IMR-90 (cell line): Measurements from ENCODE around the gene DNAJC27. TPM values are rescaled to one million over a fixed set of nuclear protein-coding genes. Genes with fewer than 3 reads are reported as not detected.

Experiments
- ATAC-seq: fragments of 200-7000 bp; cut with Tn5 transposase; 2 replicates; pipeline ENCODE4 v1.9.1; 2020; ENCODE audit warnings: low read depth, mild to moderate bottlenecking, moderate library complexity
- BruUV-seq: library from RNA; stranded (reverse); fragments of 400-500 nt; replicated peaks from 2 replicates; lab custom pipeline; 2021; lab: Mats Ljungman, UMichigan
- CTCF ChIA-PET: fragments of 300-600 bp; formaldehyde crosslinking; extraction: SDS; loops from one replicate; lab custom pipeline; 2021; ENCODE audit warnings: antibody characterized with exemption; lab: Yijun Ruan, JAX
- POLR2A ChIA-PET: fragments of 300-600 bp; sonication (Branson Sonifier 250); formaldehyde crosslinking; loops from one replicate; lab custom pipeline; 2022; ENCODE audit warnings: antibody characterized with exemption; ENCODE audit not compliant: unreplicated experiment; lab: Charles Lee
- DNase-seq: peaks from one replicate; pipeline ENCODE4 v3.0.0; 2013
- H2AFZ ChIP-seq: replicated peaks from 2 replicates; pipeline ENCODE3; 2013; ENCODE audit warnings: low read length, mild to moderate bottlenecking; ENCODE audit not compliant: poor library complexity
- H2AK5ac ChIP-seq: 2 replicates; pipeline ENCODE4 v1.6.1; 2013; ENCODE audit warnings: low read depth, low read length, inconsistent platforms
- H2AK9ac ChIP-seq: replicated peaks from 2 replicates; pipeline ENCODE3; 2013; ENCODE audit warnings: mild to moderate bottlenecking, low read depth, low read length, moderate library complexity; ENCODE audit not compliant: poor library complexity
- H2BK120ac ChIP-seq: 2 replicates; pipeline ENCODE4 v1.6.1; 2013; ENCODE audit warnings: low read depth, low read length, inconsistent platforms
- H2BK15ac ChIP-seq: 3 replicates; pipeline ENCODE4 v1.6.1; 2013; ENCODE audit warnings: low read depth, low read length, inconsistent platforms
- H2BK20ac ChIP-seq: 2 replicates; pipeline ENCODE4 v1.6.1; 2013; ENCODE audit warnings: low read depth, mild to moderate bottlenecking, inconsistent platforms, low read length, moderate library complexity
- H2BK5ac ChIP-seq: 2 replicates; pipeline ENCODE4 v1.6.1; 2013; ENCODE audit warnings: mild to moderate bottlenecking, low read depth, low read length, inconsistent platforms; ENCODE audit not compliant: poor library complexity, severe bottlenecking
- H3K14ac ChIP-seq: replicated peaks from 2 replicates; pipeline ENCODE4 v1.6.1; 2013; ENCODE audit warnings: low read depth, low read length, inconsistent platforms
- H3K18ac ChIP-seq: 2 replicates; pipeline ENCODE4 v1.6.1; 2013; ENCODE audit warnings: low read depth, low read length, control low read depth
- H3K23ac ChIP-seq: 2 replicates; pipeline ENCODE4 v1.6.1; 2013; ENCODE audit warnings: low read depth, low read length, inconsistent platforms
- H3K27ac ChIP-seq: 2 replicates; pipeline ENCODE4 v1.5.1; 2013; ENCODE audit warnings: mild to moderate bottlenecking, control low read depth, low read length; ENCODE audit not compliant: insufficient read depth
- H3K27me3 ChIP-seq: 2 replicates; pipeline ENCODE4 v1.6.1; 2013; ENCODE audit warnings: low read length; ENCODE audit not compliant: control insufficient read depth, insufficient read depth
- H3K36me3 ChIP-seq: 2 replicates; pipeline ENCODE4 v1.6.1; 2013; ENCODE audit warnings: low read length, mixed read lengths; ENCODE audit not compliant: control insufficient read depth, insufficient read depth
- H3K4ac ChIP-seq: 2 replicates; pipeline ENCODE4 v1.6.1; 2013; ENCODE audit warnings: low read depth, low read length, inconsistent platforms
- H3K4me1 ChIP-seq: 2 replicates; pipeline ENCODE4 v1.6.1; 2013; ENCODE audit warnings: low read length, mixed read lengths; ENCODE audit not compliant: control insufficient read depth, insufficient read depth
- H3K4me2 ChIP-seq: 2 replicates; pipeline ENCODE4 v1.6.1; 2013; ENCODE audit warnings: low read depth, mild to moderate bottlenecking, control low read depth, low read length, moderate library complexity
- H3K4me3 ChIP-seq: 2 replicates; pipeline ENCODE4 v1.5.1; 2013; ENCODE audit warnings: low read depth, mild to moderate bottlenecking, control low read depth, low read length, moderate library complexity; ENCODE audit not compliant: insufficient read depth
- H3K56ac ChIP-seq: 2 replicates; pipeline ENCODE4 v1.6.1; 2013; ENCODE audit warnings: low read length, inconsistent platforms; ENCODE audit not compliant: insufficient read depth; ENCODE audit errors: extremely low read depth
- H3K79me1 ChIP-seq, 2 experiments: 2 replicates each; pipeline ENCODE4 v1.6.1; 2013; ENCODE audit warnings: low read length in 2 of 2, inconsistent platforms in 1 of 2, low read depth in 1 of 2
- H3K9ac ChIP-seq: 2 replicates; pipeline ENCODE4 v1.6.1; 2013; ENCODE audit warnings: low read depth, low read length, control low read depth
- H3K9me1 ChIP-seq: 2 replicates; pipeline ENCODE4 v1.6.1; 2013; ENCODE audit warnings: low read length, inconsistent platforms; ENCODE audit not compliant: insufficient read depth
- H3K9me3 ChIP-seq: 2 replicates; pipeline ENCODE4 v1.6.1; 2013; ENCODE audit warnings: low read length; ENCODE audit not compliant: control insufficient read depth, insufficient read depth
- H4K20me1 ChIP-seq: 2 replicates; pipeline ENCODE4 v1.6.1; 2013; ENCODE audit warnings: low read length, inconsistent platforms; ENCODE audit not compliant: insufficient read depth
- H4K5ac ChIP-seq: 2 replicates; pipeline ENCODE4 v1.6.1; 2013; ENCODE audit warnings: mild to moderate bottlenecking, low read depth, low read length, control low read depth
- H4K8ac ChIP-seq, 2 experiments: 2 replicates each; pipeline ENCODE4 v1.6.1; 2013; ENCODE audit warnings: low read depth in 2 of 2, low read length in 2 of 2, control low read depth in 1 of 2, inconsistent platforms in 1 of 2
- H4K91ac ChIP-seq: 2 replicates; pipeline ENCODE4 v1.6.1; 2013; ENCODE audit warnings: low read depth, low read length, inconsistent platforms; ENCODE audit not compliant: insufficient read depth
- BHLHE40 ChIP-seq: fragments of 150-350 bp; IDR thresholded peaks from 2 replicates; pipeline ENCODE4 v1.6.1; 2016; ENCODE audit warnings: mild to moderate bottlenecking, low read depth, low read length
- CEBPB ChIP-seq: IDR thresholded peaks from 2 replicates; pipeline ENCODE4 v1.6.1; 2012; ENCODE audit warnings: low read depth, low read length, improper control_type of control experiment
- CHD1 ChIP-seq: IDR thresholded peaks from 2 replicates; pipeline ENCODE4 v1.6.1; 2012; ENCODE audit warnings: low read depth, low read length, improper control_type of control experiment
- FOS ChIP-seq: fragments of 150-350 bp; IDR thresholded peaks from 2 replicates; pipeline ENCODE4 v1.6.1; 2016; ENCODE audit warnings: low read depth, low read length
- MAFK ChIP-seq: IDR thresholded peaks from 2 replicates; pipeline ENCODE4 v1.6.1; 2012; ENCODE audit warnings: low read depth, low read length, improper control_type of control experiment
- MAZ ChIP-seq: IDR thresholded peaks from 2 replicates; pipeline ENCODE4 v1.6.1; 2012; ENCODE audit warnings: low read depth, mild to moderate bottlenecking, low read length, improper control_type of control experiment, moderate library complexity, borderline replicate concordance
- MXI1 ChIP-seq: IDR thresholded peaks from 2 replicates; pipeline ENCODE4 v1.6.1; 2012; ENCODE audit warnings: low read depth, mild to moderate bottlenecking, low read length, moderate library complexity, borderline replicate concordance
- NFE2L2 ChIP-seq: fragments of 150-350 bp; IDR thresholded peaks from 2 replicates; pipeline ENCODE4 v1.6.1; 2016; ENCODE audit warnings: low read depth, mild to moderate bottlenecking, low read length
- RCOR1 ChIP-seq: IDR thresholded peaks from 2 replicates; pipeline ENCODE4 v1.6.1; 2012; ENCODE audit warnings: mild to moderate bottlenecking, low read length, improper control_type of control experiment; ENCODE audit not compliant: insufficient replicate concordance
- RFX5 ChIP-seq: IDR thresholded peaks from 2 replicates; pipeline ENCODE4 v1.8.0; 2012; ENCODE audit warnings: low read depth, mild to moderate bottlenecking, low read length, moderate library complexity
- SMC3 ChIP-seq: fragments of 150-350 bp; IDR thresholded peaks from 2 replicates; pipeline ENCODE4 v1.6.1; 2016; ENCODE audit warnings: low read depth, mild to moderate bottlenecking, antibody characterized with exemption, low read length, moderate library complexity
- WGBS, 2 experiments: methylation state at CpG; one replicate each; pipeline versions ENCODE4 v1.1.5 to v1.1.7; 2013; ENCODE audit warnings: missing lambda C conversion rate in 2 of 2; ENCODE audit not compliant: insufficient read length in 1 of 2; ENCODE audit errors: extremely low coverage in 2 of 2; 5-methylcytosine and 5-hydroxymethylcytosine counted together
- dilution Hi-C: fragments of 300-500 bp; cut with HindIII; formaldehyde crosslinking; loops from one replicate; pipeline ENCODE4 v1.14.3; 2018; ENCODE audit warnings: low sequenced_read_pairs; ENCODE audit not compliant: unreplicated experiment
- in situ Hi-C: fragments of 300-500 bp; cut with MboI; formaldehyde crosslinking; loops from 3 replicates; pipeline ENCODE4 v1.14.3; 2019; ENCODE audit warnings: low sequenced_read_pairs, inconsistent platforms, mixed read lengths
- intact Hi-C: fragments of 100-400 bp; cut with micrococcal nuclease; formaldehyde crosslinking; loops from 2 replicates; pipeline ENCODE4 v1.10.0; 2022
- polyA plus RNA-seq, 3 experiments: library from polyadenylated mRNA; depleted of rRNA; stranded (reverse); fragments of >200 nt; gene quantifications; 2 replicates each; pipeline ENCODE4 v1.2.3, GENCODE V29; 2012; ENCODE audit warnings: low replicate concordance in 1 of 3
- total RNA-seq: library from RNA; depleted of rRNA; stranded (reverse); fragments of >200 nt; gene quantifications from 2 replicates; pipeline ENCODE4 v1.2.3, GENCODE V29; 2012
- TF ChIP-seq, protein P1 (sequence below): conservative IDR thresholded peaks from 2 replicates; pipeline ENCODE4 v1.5.1; 2012; ENCODE audit warnings: mild to moderate bottlenecking, low read depth, low read length, improper control_type of control experiment
- TF ChIP-seq, protein P2 (sequence below): fragments of 150-350 bp; IDR thresholded peaks from 2 replicates; pipeline ENCODE4 v1.6.1; 2017; ENCODE audit warnings: mild to moderate bottlenecking, antibody characterized with exemption, low read length, low read depth

Gene DNAJC27
- total and polyA plus RNA-seq, 2 of the 4 experiments (the other 2 are of a cell fraction): 1.6 to 2.0 TPM

DNA sequence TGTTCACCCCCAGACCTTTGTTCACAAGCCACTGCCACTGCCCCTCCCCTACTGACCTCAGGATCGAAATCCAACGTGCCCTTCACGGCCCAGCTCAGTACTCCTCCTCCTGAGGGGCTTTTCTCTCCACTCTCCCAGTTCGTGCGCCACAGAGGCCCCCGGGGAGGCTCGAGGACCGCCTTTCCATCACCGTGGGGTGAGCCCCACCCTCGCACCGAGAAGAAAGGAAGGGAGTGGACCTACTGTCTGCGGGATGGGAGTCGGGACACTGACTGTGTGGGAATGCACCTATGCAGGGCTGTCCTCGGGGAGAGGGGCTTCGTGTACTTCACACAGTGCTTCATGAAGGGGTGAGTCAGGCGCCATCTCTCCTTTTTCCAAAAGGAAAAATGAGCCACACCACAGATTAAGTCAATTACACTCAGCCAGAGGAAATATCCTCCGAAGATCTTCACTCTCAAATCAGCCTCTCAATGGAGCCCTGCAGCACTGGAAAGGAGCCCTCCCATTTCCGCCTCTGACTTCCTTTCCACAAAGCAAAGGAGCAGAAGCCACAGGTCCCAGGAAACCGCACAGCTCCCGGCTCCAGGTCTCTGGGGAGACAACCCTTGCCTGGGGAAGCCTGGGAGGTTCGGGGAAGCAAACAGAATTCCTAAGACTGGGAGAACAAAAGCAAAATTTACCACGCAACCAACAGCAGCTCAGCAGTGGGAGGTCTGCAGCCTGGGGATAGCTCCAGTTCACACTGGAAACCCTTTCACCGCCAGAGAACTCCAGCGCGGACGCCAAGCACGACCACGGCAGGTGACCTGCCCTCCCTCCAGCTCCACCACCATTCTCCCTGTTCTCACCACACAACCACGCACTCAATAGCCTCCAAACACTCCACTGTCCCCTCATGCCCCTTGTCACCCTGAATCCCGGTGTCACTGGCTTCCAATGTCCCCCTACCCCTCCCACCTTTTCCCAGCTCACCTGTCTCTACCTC is 73.3 kb downstream of the DNAJC27 start:
- Histone ChIP-seq H3K9me3 (peaks cover 10% of the 10 kb centered on the region), H3K4me2 (no peak overlapping the region), H2BK120ac (no peak overlapping the region), H3K36me3 (peaks cover 12% of the 10 kb centered on the region), H3K4ac (no peak overlapping the region), H4K91ac (no peak overlapping the region), H3K27me3 (no peaks in the 10 kb centered on the region), H2BK15ac (no peak overlapping the region), H2AK5ac (no peak overlapping the region; the same call in 1 of the 2 replicates), H3K79me1 (peaks cover 0 to 13% of the 10 kb centered on the region in 2 experiments; a peak in 1 of 4 replicates), H4K5ac (no peak overlapping the region), H3K23ac (no peak overlapping the region), H3K4me3 (no peak overlapping the region), H2BK20ac (no peak overlapping the region), H3K9me1 (peaks cover 5% of the 10 kb centered on the region; the same call in 1 of the 2 replicates), H3K9ac (no peak overlapping the region), H3K4me1 (peaks cover 5% of the 10 kb centered on the region), H2AK9ac (no peak overlapping the region), H4K20me1 (0 out of 2 replicates have a peak, but pooled peaks cover 2% of the 10 kb centered on the region), H3K14ac (no peak overlapping the region), H3K56ac (no peak overlapping the region), H2AFZ (no peak overlapping the region), H3K27ac (no peak overlapping the region), H4K8ac (no peak overlapping the region), H3K18ac (no peak overlapping the region), H2BK5ac (no peak overlapping the region)
- no peak for ATAC-seq
- BruUV-seq: no TSS peak
- intact Hi-C loops (no loop called here), in situ Hi-C loops (no loop called here), dilution Hi-C loops (no loop called here)
- CTCF ChIA-PET: no interaction called here
- 89% methylated on average over 9 of the region's 30 CpGs; no CpG with 5 or more reads in 1 of the 2 experiments for WGBS, 2 experiments
- TF ChIP-seq NFE2L2 (no peak), MAFK (no peak), RFX5 (no peak), SMC3 (no peak), MAZ (no peak), CHD1 (no peak), CEBPB (no peak), BHLHE40 (no peak), FOS (no peak), RCOR1 (no peak), MXI1 (no peak)
- TF ChIP-seq, protein P1, sequence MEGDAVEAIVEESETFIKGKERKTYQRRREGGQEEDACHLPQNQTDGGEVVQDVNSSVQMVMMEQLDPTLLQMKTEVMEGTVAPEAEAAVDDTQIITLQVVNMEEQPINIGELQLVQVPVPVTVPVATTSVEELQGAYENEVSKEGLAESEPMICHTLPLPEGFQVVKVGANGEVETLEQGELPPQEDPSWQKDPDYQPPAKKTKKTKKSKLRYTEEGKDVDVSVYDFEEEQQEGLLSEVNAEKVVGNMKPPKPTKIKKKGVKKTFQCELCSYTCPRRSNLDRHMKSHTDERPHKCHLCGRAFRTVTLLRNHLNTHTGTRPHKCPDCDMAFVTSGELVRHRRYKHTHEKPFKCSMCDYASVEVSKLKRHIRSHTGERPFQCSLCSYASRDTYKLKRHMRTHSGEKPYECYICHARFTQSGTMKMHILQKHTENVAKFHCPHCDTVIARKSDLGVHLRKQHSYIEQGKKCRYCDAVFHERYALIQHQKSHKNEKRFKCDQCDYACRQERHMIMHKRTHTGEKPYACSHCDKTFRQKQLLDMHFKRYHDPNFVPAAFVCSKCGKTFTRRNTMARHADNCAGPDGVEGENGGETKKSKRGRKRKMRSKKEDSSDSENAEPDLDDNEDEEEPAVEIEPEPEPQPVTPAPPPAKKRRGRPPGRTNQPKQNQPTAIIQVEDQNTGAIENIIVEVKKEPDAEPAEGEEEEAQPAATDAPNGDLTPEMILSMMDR: no peak
- TF ChIP-seq, protein P2, sequence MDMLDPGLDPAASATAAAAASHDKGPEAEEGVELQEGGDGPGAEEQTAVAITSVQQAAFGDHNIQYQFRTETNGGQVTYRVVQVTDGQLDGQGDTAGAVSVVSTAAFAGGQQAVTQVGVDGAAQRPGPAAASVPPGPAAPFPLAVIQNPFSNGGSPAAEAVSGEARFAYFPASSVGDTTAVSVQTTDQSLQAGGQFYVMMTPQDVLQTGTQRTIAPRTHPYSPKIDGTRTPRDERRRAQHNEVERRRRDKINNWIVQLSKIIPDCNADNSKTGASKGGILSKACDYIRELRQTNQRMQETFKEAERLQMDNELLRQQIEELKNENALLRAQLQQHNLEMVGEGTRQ: no peak
- POLR2A ChIA-PET: interaction anchor here (0.5 kb wide), 1 partner anchor 9 kb away, joined by 4 read pairs; no protein-coding TSS in a partner anchor
- no peak for DNase-seq
